PC-3 (cell line): ENCODE data around the gene HIRA. TPM values are rescaled to one million over a fixed set of nuclear protein-coding genes. Genes with fewer than 3 reads are reported as not detected.

Experiments used
- ATAC-seq: fragments of 200-7000 bp; cut with Tn5 transposase; 2 replicates; pipeline ENCODE4 v1.9.1; 2020; ENCODE audit warnings: mild to moderate bottlenecking, moderate library complexity
- BruUV-seq: library from RNA; stranded (reverse); fragments of 400-500 nt; replicated peaks from 2 replicates; lab custom pipeline; 2021; lab: Mats Ljungman, UMichigan
- CTCF ChIA-PET: fragments of 300-600 bp; sonication (Branson Sonifier 250); formaldehyde crosslinking; loops from one replicate; lab custom pipeline; 2022; ENCODE audit warnings: antibody characterized with exemption; lab: Charles Lee
- POLR2A ChIA-PET: fragments of 300-600 bp; sonication (Branson Sonifier 250); formaldehyde crosslinking; loops from one replicate; lab custom pipeline; 2022; ENCODE audit warnings: antibody characterized with exemption; ENCODE audit not compliant: unreplicated experiment; lab: Charles Lee
- DNase-seq: peaks from one replicate; pipeline ENCODE4 v3.0.0-alpha.2; 2015
- H2AFZ ChIP-seq: fragments of 300-600 bp; sonication (generic); 2 replicates; pipeline ENCODE4 v1.6.0; 2016; ENCODE audit warnings: antibody characterized with exemption, low read length
- H3F3A ChIP-seq: fragments of 300-600 bp; sonication (generic); one replicate; pipeline ENCODE4 v1.6.0; 2017; ENCODE audit warnings: antibody characterized with exemption, low read length, control low read depth, mild to moderate bottlenecking; ENCODE audit not compliant: unreplicated experiment
- H3K27ac ChIP-seq: fragments of 300-600 bp; sonication (generic); 2 replicates; pipeline ENCODE4 v1.5.1; 2016; ENCODE audit warnings: mild to moderate bottlenecking, low read length
- H3K27me3 ChIP-seq: fragments of 300-600 bp; sonication (generic); 2 replicates; pipeline ENCODE4 v1.6.1; 2016; ENCODE audit warnings: low read length, mixed read lengths
- H3K36me3 ChIP-seq: fragments of 300-600 bp; sonication (generic); 2 replicates; pipeline ENCODE4 v1.6.1; 2016; ENCODE audit warnings: low read depth, mixed run types, low read length, mixed read lengths
- H3K4me1 ChIP-seq: fragments of 300-600 bp; sonication (generic); 2 replicates; pipeline ENCODE4 v1.5.1; 2016; ENCODE audit warnings: low read length; ENCODE audit not compliant: insufficient read depth
- H3K4me2 ChIP-seq: fragments of 300-600 bp; sonication (generic); 2 replicates; pipeline ENCODE4 v1.6.0; 2016; ENCODE audit warnings: low read length
- H3K4me3 ChIP-seq: fragments of 300-600 bp; sonication (generic); 2 replicates; pipeline ENCODE4 v1.5.1; 2016; ENCODE audit warnings: mild to moderate bottlenecking, low read length, mixed read lengths
- H3K79me2 ChIP-seq: fragments of 300-600 bp; sonication (generic); 2 replicates; pipeline ENCODE4 v1.6.1; 2017; ENCODE audit warnings: low read length, mixed read lengths
- H3K9ac ChIP-seq: fragments of 300-600 bp; sonication (generic); 2 replicates; pipeline ENCODE4 v1.6.0; 2016; ENCODE audit warnings: mild to moderate bottlenecking, low read length
- H3K9me2 ChIP-seq: fragments of 300-600 bp; sonication (generic); replicated peaks from 2 replicates; pipeline ENCODE4 v1.6.1; 2016; ENCODE audit warnings: mixed run types, low read length, mixed read lengths
- H3K9me3 ChIP-seq: fragments of 300-600 bp; sonication (generic); 2 replicates; pipeline ENCODE4 v1.6.1; 2016; ENCODE audit warnings: low read length, mixed read lengths
- H4K20me1 ChIP-seq: fragments of 300-600 bp; sonication (generic); 2 replicates; pipeline ENCODE4 v1.6.1; 2016; ENCODE audit warnings: low read length, mixed read lengths
- EZH2 ChIP-seq: fragments of 300-600 bp; sonication (generic); IDR thresholded peaks from one replicate; pipeline ENCODE4 v1.6.1; 2017; ENCODE audit warnings: antibody characterized with exemption, mild to moderate bottlenecking, low read length; ENCODE audit not compliant: unreplicated experiment
- EZH2phosphoT487 ChIP-seq: fragments of 300-600 bp; sonication (generic); IDR thresholded peaks from 2 replicates; pipeline ENCODE4 v1.6.1; 2018; ENCODE audit warnings: mild to moderate bottlenecking, antibody characterized with exemption, low read length, borderline replicate concordance
- intact Hi-C: fragments of 100-400 bp; cut with micrococcal nuclease; formaldehyde crosslinking; loops from 2 replicates; pipeline ENCODE4 v1.9.0; 2023
- total RNA-seq: library from RNA; depleted of rRNA; stranded (reverse); fragments of >200 nt; gene quantifications from 2 replicates; pipeline ENCODE4 v1.2.3, GENCODE V29; 2014
- TF ChIP-seq, protein P1 (sequence below): fragments of 300-600 bp; sonication (generic); conservative IDR thresholded peaks from 2 replicates; pipeline ENCODE4 v1.5.1; 2017; ENCODE audit warnings: antibody characterized with exemption, low read depth, mild to moderate bottlenecking, low read length

HIRA gene
- total RNA-seq, 1 experiment from 2014 or later: 12.4 TPM

DNA sequence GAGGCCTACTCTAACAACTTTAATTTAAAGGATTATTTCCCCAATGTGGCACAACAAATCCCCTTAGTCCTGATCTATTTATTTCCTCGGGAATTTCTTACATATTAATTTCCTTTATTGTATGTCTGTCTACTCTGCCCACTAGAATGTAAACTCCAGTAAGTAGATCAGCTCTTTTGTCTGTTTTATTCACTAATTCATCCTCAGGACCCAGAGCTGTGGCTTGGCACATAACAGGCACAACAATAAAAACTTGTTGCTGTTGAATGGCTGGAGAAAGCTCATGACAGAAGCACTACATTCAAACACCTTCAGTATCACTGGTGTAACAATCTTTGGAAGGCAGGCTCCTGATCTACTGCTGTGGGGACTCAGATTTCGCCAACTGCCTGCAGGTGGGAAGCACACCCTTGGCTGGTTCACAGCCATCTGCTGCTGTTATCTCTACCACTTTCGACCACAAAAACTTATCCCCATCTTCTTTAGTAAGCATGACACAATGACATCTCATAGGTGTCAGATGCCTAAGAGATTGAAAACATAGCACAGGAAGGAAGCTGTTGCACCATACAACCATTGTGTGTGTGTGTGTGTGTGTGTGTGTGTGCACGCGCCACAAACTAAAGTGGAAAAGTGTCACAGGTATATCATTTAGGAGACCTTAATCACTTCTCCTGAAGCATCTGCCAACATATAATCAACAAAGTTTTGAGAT, 11.9 kb downstream of the HIRA start:
- no TSS peak for BruUV-seq
- no peaks in the 10 kb centered on the region for H3K9me2 ChIP-seq
- ChIA-PET CTCF (no interaction called here), POLR2A (no interaction called here)
- ATAC-seq: no peak
- intact Hi-C loops: no loop called here
- peaks cover 96% of the 10 kb centered on the region for H3K79me2 ChIP-seq
- H2AFZ ChIP-seq: no peak overlapping the region
- no peak overlapping the region for H3K4me2 ChIP-seq
- no peak for DNase-seq
- no peak overlapping the region for H3K27ac ChIP-seq
- no peak for TF ChIP-seq EZH2phosphoT487
- TF ChIP-seq, protein P1, sequence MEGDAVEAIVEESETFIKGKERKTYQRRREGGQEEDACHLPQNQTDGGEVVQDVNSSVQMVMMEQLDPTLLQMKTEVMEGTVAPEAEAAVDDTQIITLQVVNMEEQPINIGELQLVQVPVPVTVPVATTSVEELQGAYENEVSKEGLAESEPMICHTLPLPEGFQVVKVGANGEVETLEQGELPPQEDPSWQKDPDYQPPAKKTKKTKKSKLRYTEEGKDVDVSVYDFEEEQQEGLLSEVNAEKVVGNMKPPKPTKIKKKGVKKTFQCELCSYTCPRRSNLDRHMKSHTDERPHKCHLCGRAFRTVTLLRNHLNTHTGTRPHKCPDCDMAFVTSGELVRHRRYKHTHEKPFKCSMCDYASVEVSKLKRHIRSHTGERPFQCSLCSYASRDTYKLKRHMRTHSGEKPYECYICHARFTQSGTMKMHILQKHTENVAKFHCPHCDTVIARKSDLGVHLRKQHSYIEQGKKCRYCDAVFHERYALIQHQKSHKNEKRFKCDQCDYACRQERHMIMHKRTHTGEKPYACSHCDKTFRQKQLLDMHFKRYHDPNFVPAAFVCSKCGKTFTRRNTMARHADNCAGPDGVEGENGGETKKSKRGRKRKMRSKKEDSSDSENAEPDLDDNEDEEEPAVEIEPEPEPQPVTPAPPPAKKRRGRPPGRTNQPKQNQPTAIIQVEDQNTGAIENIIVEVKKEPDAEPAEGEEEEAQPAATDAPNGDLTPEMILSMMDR: no peak
- TF ChIP-seq EZH2: no peak
- no peaks in the 10 kb centered on the region for H3K4me1 ChIP-seq
- no peaks in the 10 kb centered on the region for H3F3A ChIP-seq
- no peaks in the 10 kb centered on the region; the same call in 1 of the 2 replicates for H3K36me3 ChIP-seq
- no peaks in the 10 kb centered on the region for H3K27me3 ChIP-seq
- H3K4me3 ChIP-seq: no peak overlapping the region
- no peak overlapping the region for H3K9ac ChIP-seq
- H3K9me3 ChIP-seq: no peaks in the 10 kb centered on the region
- H4K20me1 ChIP-seq: peaks cover 15% of the 10 kb centered on the region; the same call in 1 of the 2 replicates

GRCh38 chr22:19419086-19419463, 12.5 kb downstream of the HIRA start:
- Histone ChIP-seq H3K79me2 (peaks cover 96% of the 10 kb centered on the region), H3K4me1 (no peaks in the 10 kb centered on the region)
- CTCF ChIA-PET: no interaction called here

GRCh38 chr22:19412923-19413322, 18.6 kb downstream of the HIRA start:
- CTCF ChIA-PET: no interaction called here
- Histone ChIP-seq H3K9me2 (no peaks in the 10 kb centered on the region), H3K27me3 (no peaks in the 10 kb centered on the region), H3K79me2 (peaks cover 68% of the 10 kb centered on the region), H3K9ac (no peak overlapping the region), H3K4me1 (no peaks in the 10 kb centered on the region), H3K4me3 (no peak overlapping the region), H3F3A (no peaks in the 10 kb centered on the region), H3K27ac (no peak overlapping the region), H3K36me3 (peaks cover 7% of the 10 kb centered on the region; the same call in 1 of the 2 replicates), H4K20me1 (0 out of 2 replicates have a peak, but pooled peaks cover 6% of the 10 kb centered on the region), H3K4me2 (no peak overlapping the region), H3K9me3 (no peaks in the 10 kb centered on the region), H2AFZ (no peak overlapping the region)
- intact Hi-C loops: no loop called here
- ATAC-seq: no peak
- POLR2A ChIA-PET: no interaction called here
- TF ChIP-seq EZH2 (no peak), EZH2phosphoT487 (no peak)
- TF ChIP-seq, protein P1: no peak
- DNase-seq: no peak
- no TSS peak for BruUV-seq

More at GRCh38 chr22:19419086-19419463, 12.5 kb downstream of the HIRA start:
- TF ChIP-seq EZH2 (no peak), EZH2phosphoT487 (no peak)
- TF ChIP-seq, protein P1: no peak
- no peaks in the 10 kb centered on the region for H3K27me3 ChIP-seq
- DNase-seq (no peak), ATAC-seq (no peak)
- no peak overlapping the region for H3K27ac ChIP-seq
- H3K9me3 ChIP-seq: no peaks in the 10 kb centered on the region
- no peaks in the 10 kb centered on the region for H3K9me2 ChIP-seq
- intact Hi-C loops: no loop called here
- no peak overlapping the region for H3K4me3 ChIP-seq
- no peak overlapping the region for H3K4me2 ChIP-seq
- H4K20me1 ChIP-seq: peaks cover 15% of the 10 kb centered on the region; the same call in 1 of the 2 replicates
- no peaks in the 10 kb centered on the region for H3F3A ChIP-seq
- H3K9ac ChIP-seq: no peak overlapping the region
- no peaks in the 10 kb centered on the region for H3K36me3 ChIP-seq
- POLR2A ChIA-PET: no interaction called here
- H2AFZ ChIP-seq: no peak overlapping the region
- no TSS peak for BruUV-seq
